Left hindlimb (tissue), 1 donor: ENCODE measurements around the gene GSS.

Experiments
- DNase-seq: peaks from one replicate; pipeline ENCODE4 v3.0.0-alpha.2; 2018

The GSS gene

GRCh38 chr20:34945315-34946077 lies 10.1 kb downstream of the GSS start:
- DNase-seq, result no peak

GRCh38 chr20:34943808-34944567 lies 11.6 kb downstream of the GSS start:
- DNase-seq, result no peak

- DNase-seq, result no peak
These were observed 13.3 kb downstream of the GSS start for GRCh38 chr20:34942301-34942700.

- DNase-seq, result no peak
These were observed 14.4 kb downstream of the GSS start for GRCh38 chr20:34941226-34941625.

- no peak for DNase-seq
These were observed 15.5 kb downstream of the GSS start for GRCh38 chr20:34940081-34940481.

GRCh38 chr20:34938466-34939163 lies 17.0 kb downstream of the GSS start:
- DNase-seq, result peak; percentile 45

- no peak for DNase-seq
These were observed 23.8 kb downstream of the GSS start for GRCh38 chr20:34931771-34932170.

GRCh38 chr20:34928411-34928810 lies 27.2 kb downstream of the GSS start:
- no peak for DNase-seq

GRCh38 chr20:34927736-34928135 lies 27.9 kb downstream of the GSS start:
- DNase-seq, result no peak

- no peak for DNase-seq
These were observed 29.0 kb downstream of the GSS start for GRCh38 chr20:34926581-34926980.

- DNase-seq, result no peak
These were observed 29.6 kb downstream of the GSS start for GRCh38 chr20:34925981-34926380.

GRCh38 chr20:34925341-34925740 lies 30.3 kb downstream of the GSS start:
- DNase-seq, result no peak

- DNase-seq, result no peak
These were observed 32.2 kb downstream of the GSS start for GRCh38 chr20:34923414-34923813.

- DNase-seq, result no peak
These were observed 32.8 kb downstream of the GSS start for GRCh38 chr20:34922654-34923381.

- no peak for DNase-seq
These were observed 34.2 kb downstream of the GSS start for GRCh38 chr20:34921436-34921835.

- no peak for DNase-seq
These were observed 35.6 kb downstream of the GSS start for GRCh38 chr20:34920055-34920454.

GRCh38 chr20:34916774-34917354 lies 38.7 kb downstream of the GSS start:
- no peak for DNase-seq

- no peak for DNase-seq
These were observed 39.7 kb downstream of the GSS start for GRCh38 chr20:34915749-34916455.

- DNase-seq, result no peak
These were observed 40.5 kb downstream of the GSS start for GRCh38 chr20:34915131-34915530.

- DNase-seq, result peak; percentile 54
These were observed 47.8 kb downstream of the GSS start for GRCh38 chr20:34907616-34908469.

- no peak for DNase-seq
These were observed 51.4 kb downstream of the GSS start for GRCh38 chr20:34904202-34904621.
